ENCODE data around the gene AGAP1.

GRCh38 chr2:236163471-236164200 is 669.8 kb downstream of the AGAP1 start:
- TF ChIP-seq, protein P1, sequence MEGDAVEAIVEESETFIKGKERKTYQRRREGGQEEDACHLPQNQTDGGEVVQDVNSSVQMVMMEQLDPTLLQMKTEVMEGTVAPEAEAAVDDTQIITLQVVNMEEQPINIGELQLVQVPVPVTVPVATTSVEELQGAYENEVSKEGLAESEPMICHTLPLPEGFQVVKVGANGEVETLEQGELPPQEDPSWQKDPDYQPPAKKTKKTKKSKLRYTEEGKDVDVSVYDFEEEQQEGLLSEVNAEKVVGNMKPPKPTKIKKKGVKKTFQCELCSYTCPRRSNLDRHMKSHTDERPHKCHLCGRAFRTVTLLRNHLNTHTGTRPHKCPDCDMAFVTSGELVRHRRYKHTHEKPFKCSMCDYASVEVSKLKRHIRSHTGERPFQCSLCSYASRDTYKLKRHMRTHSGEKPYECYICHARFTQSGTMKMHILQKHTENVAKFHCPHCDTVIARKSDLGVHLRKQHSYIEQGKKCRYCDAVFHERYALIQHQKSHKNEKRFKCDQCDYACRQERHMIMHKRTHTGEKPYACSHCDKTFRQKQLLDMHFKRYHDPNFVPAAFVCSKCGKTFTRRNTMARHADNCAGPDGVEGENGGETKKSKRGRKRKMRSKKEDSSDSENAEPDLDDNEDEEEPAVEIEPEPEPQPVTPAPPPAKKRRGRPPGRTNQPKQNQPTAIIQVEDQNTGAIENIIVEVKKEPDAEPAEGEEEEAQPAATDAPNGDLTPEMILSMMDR (IDR thresholded peaks at IDR 0.05; ENCODE audit: low read depth, low read length, poor library complexity, severe bottlenecking), result no peak
- no peak for TF ChIP-seq EZH2phosphoT487 (IDR thresholded peaks at IDR 0.05; ENCODE audit: borderline replicate concordance, low read length)

Data from DOHH2 (cell line).